K562 (cell line): ENCODE results near the gene PPP6C. TPM values are rescaled to one million over a fixed set of nuclear protein-coding genes. Genes with fewer than 3 reads are reported as not detected.
A peak's percentile ranks its signal among the peaks of the same experiment; 100 is the strongest.

Source experiments
- ERF ChIP-seq: fragments of 450-650 bp; formaldehyde crosslinking; IDR thresholded peaks from 2 replicates; pipeline ENCODE4 v1.4.0; 2020; ENCODE audit warnings: mild to moderate bottlenecking, mixed read lengths
- ESRRA ChIP-seq: fragments of 450-650 bp; IDR thresholded peaks from 2 replicates; pipeline ENCODE4 v1.6.1; 2014; ENCODE audit warnings: low read depth, mild to moderate bottlenecking, moderate library complexity, borderline replicate concordance
- FOSL1 ChIP-seq: fragments of 200-800 bp; sonication (Bioruptor generic); conservative IDR thresholded peaks from 2 replicates; pipeline ENCODE4 v1.6.1; 2016; ENCODE audit warnings: missing genetic modification characterization, missing compliant biosample characterization
- JUND ChIP-seq, 2 experiments: IDR thresholded peaks; 2 replicates in 1 of 2; 3 replicates in 1 of 2; pipeline ENCODE4 v1.6.1; 2011; ENCODE audit warnings: borderline replicate concordance in 2 of 2, low read depth in 2 of 2, low read length in 2 of 2, improper control_type of control experiment in 1 of 2, missing biosample characterization in 1 of 2, missing genetic modification characterization in 1 of 2, missing genetic modification reagents in 1 of 2
- MTA3 ChIP-seq: fragments of 450-650 bp; formaldehyde crosslinking; IDR thresholded peaks from 2 replicates; pipeline ENCODE4 v1.6.1; 2017; ENCODE audit warnings: mild to moderate bottlenecking, borderline replicate concordance
- MYC ChIP-seq, 2 experiments: fragments of 250-450 bp in 1 of 2; sonication (Bioruptor Pico) in 1 of 2; IDR thresholded peaks; 2 replicates each; pipeline versions ENCODE4 v1.5.1 to v1.6.1; 2012 to 2021; ENCODE audit warnings: low read depth in 2 of 2, borderline replicate concordance in 1 of 2, improper control_type of control experiment in 1 of 2, low read length in 1 of 2, mild to moderate bottlenecking in 1 of 2, moderate library complexity in 1 of 2
- RAD51 ChIP-seq: fragments of 450-650 bp; IDR thresholded peaks from 2 replicates; pipeline ENCODE4 v1.7.1; 2016; ENCODE audit warnings: low read depth, mild to moderate bottlenecking, borderline replicate concordance
- RBM39 ChIP-seq: fragments of 200-400 bp; formaldehyde crosslinking; optimal IDR thresholded peaks from 2 replicates; pipeline ENCODE3; 2018; ENCODE audit warnings: low read depth, low read length
- SPI1 ChIP-seq: IDR thresholded peaks from 2 replicates; pipeline ENCODE4 v1.6.1; 2011; ENCODE audit warnings: low read depth, low read length, control low read depth, borderline replicate concordance
- SRSF3 ChIP-seq: fragments of 200-400 bp; formaldehyde crosslinking; IDR thresholded peaks from 2 replicates; pipeline ENCODE4 v1.6.1; 2016; ENCODE audit warnings: mild to moderate bottlenecking, low read length, moderate library complexity; ENCODE audit not compliant: insufficient read depth
- polyA plus RNA-seq, 8 experiments: library from polyadenylated mRNA; depleted of rRNA in 4 of 8; stranded (reverse) in 5 of 8; unstranded in 3 of 8; fragments of >200 nt; fragmentation: Nextera tagmentation in 2 of 8; fragmentation: Illumina TruSeq in 1 of 8; extraction: Ambion mirVana in 2 of 8; extraction: Trizol in 1 of 8; gene quantifications; 2 replicates each; pipeline versions ENCODE4 v1.2.1 to v1.2.3, GENCODE V29; 2011 to 2014; ENCODE audit warnings: inconsistent platforms in 1 of 8, missing spikeins in 1 of 8
- total RNA-seq, 7 experiments: library from RNA; depleted of rRNA in 6 of 7; stranded (reverse); fragments of >200 nt in 6 of 7; fragmentation: Illumina TruSeq in 2 of 7; extraction: Trizol in 2 of 7; gene quantifications; 2 replicates each; pipeline versions ENCODE4 v1.2.1 to v1.2.3, GENCODE V29; 2011 to 2021; ENCODE audit warnings: low replicate concordance in 1 of 7
- TF ChIP-seq, protein P1 (sequence below), 2 experiments: fragments of 450-650 bp; formaldehyde crosslinking in 1 of 2; IDR thresholded peaks; 2 replicates each; pipeline versions ENCODE4 v1.4.0 to v1.6.1; 2014 to 2020; ENCODE audit warnings: mild to moderate bottlenecking in 2 of 2, borderline replicate concordance in 1 of 2, low read depth in 1 of 2
- TF ChIP-seq, protein P2 (sequence below): sonication (generic); formaldehyde crosslinking; IDR thresholded peaks from 2 replicates; pipeline ENCODE4 v1.9.0; 2022; ENCODE audit warnings: mild to moderate bottlenecking, missing genetic modification reagents
- TF ChIP-seq, protein P3 (sequence below): fragments of 200-800 bp; sonication (Bioruptor generic); IDR thresholded peaks from 2 replicates; pipeline ENCODE4 v1.6.1; 2017; ENCODE audit warnings: missing genetic modification characterization, missing compliant biosample characterization
- TF ChIP-seq, protein P4 (sequence below): sonication (generic); formaldehyde crosslinking; IDR thresholded peaks from 2 replicates; pipeline ENCODE4 v1.8.0; 2022; ENCODE audit warnings: missing genetic modification reagents, mild to moderate bottlenecking, moderate library complexity, borderline replicate concordance

The PPP6C gene
- total and polyA plus RNA-seq, 9 of the 15 experiments (the other 6 are each of a cell fraction or from before 2014, with no cell fraction given), result 18.8 to 44.8 (median 38.3) TPM

DNA sequence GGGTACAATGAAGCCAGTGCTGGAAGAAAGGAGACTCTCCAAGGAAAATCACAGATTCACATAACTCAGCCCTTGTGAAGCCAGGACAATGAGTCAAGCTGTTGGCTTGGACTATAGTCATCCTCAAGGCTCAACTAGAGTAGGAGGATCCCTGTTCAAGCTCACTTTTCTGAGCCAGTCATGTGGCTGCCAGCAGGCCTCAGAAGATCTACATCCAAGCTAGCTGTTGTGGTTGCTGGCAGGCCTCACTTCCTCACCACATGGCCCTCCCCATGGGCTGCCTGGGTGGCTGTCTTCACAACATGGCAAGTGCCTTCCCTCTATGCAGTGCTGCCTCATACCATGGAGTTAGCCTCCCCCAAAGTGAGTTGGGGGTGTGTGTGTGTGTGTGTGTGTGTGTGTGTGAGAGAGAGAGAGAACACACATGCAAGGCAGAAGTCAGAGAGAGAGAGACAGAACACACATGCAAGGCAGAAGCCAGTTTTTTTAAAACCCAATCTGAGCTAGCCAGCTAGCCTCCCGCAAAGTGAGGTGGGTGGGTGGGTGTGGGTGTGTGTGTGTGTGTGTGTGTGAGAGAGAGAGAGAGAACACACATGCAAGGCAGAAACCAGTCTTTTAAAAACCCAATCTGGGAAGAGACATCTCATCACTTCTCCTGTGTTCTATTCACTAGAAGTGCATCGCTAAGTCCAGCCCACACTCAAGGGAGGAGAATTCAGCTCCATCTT, 63.4 kb downstream of the PPP6C start (continued):
- TF ChIP-seq, protein P1, sequence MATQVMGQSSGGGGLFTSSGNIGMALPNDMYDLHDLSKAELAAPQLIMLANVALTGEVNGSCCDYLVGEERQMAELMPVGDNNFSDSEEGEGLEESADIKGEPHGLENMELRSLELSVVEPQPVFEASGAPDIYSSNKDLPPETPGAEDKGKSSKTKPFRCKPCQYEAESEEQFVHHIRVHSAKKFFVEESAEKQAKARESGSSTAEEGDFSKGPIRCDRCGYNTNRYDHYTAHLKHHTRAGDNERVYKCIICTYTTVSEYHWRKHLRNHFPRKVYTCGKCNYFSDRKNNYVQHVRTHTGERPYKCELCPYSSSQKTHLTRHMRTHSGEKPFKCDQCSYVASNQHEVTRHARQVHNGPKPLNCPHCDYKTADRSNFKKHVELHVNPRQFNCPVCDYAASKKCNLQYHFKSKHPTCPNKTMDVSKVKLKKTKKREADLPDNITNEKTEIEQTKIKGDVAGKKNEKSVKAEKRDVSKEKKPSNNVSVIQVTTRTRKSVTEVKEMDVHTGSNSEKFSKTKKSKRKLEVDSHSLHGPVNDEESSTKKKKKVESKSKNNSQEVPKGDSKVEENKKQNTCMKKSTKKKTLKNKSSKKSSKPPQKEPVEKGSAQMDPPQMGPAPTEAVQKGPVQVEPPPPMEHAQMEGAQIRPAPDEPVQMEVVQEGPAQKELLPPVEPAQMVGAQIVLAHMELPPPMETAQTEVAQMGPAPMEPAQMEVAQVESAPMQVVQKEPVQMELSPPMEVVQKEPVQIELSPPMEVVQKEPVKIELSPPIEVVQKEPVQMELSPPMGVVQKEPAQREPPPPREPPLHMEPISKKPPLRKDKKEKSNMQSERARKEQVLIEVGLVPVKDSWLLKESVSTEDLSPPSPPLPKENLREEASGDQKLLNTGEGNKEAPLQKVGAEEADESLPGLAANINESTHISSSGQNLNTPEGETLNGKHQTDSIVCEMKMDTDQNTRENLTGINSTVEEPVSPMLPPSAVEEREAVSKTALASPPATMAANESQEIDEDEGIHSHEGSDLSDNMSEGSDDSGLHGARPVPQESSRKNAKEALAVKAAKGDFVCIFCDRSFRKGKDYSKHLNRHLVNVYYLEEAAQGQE (IDR thresholded peaks at IDR 0.05; ENCODE audit: borderline replicate concordance), result no peak
- TF ChIP-seq, protein P1 (CRISPR knock-in tag; IDR thresholded peaks at IDR 0.05; ENCODE audit: low read depth), result no peak
- TF ChIP-seq, protein P2, sequence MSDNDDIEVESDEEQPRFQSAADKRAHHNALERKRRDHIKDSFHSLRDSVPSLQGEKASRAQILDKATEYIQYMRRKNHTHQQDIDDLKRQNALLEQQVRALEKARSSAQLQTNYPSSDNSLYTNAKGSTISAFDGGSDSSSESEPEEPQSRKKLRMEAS (CRISPR knock-in tag), result peak; percentile 90
- TF ChIP-seq RAD51, result peak; percentile 47; the same call in 1 of the 2 replicates
- no peak for TF ChIP-seq RBM39
- TF ChIP-seq, protein P3, sequence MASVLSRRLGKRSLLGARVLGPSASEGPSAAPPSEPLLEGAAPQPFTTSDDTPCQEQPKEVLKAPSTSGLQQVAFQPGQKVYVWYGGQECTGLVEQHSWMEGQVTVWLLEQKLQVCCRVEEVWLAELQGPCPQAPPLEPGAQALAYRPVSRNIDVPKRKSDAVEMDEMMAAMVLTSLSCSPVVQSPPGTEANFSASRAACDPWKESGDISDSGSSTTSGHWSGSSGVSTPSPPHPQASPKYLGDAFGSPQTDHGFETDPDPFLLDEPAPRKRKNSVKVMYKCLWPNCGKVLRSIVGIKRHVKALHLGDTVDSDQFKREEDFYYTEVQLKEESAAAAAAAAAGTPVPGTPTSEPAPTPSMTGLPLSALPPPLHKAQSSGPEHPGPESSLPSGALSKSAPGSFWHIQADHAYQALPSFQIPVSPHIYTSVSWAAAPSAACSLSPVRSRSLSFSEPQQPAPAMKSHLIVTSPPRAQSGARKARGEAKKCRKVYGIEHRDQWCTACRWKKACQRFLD (CRISPR knock-in tag), result peak; percentile 83
- peak; percentile 72; the same call in 1 of the 2 replicates for TF ChIP-seq SPI1
- TF ChIP-seq, protein P4, sequence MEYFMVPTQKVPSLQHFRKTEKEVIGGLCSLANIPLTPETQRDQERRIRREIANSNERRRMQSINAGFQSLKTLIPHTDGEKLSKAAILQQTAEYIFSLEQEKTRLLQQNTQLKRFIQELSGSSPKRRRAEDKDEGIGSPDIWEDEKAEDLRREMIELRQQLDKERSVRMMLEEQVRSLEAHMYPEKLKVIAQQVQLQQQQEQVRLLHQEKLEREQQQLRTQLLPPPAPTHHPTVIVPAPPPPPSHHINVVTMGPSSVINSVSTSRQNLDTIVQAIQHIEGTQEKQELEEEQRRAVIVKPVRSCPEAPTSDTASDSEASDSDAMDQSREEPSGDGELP (CRISPR knock-in tag), result peak; percentile 60; the same call in 1 of the 2 replicates
- TF ChIP-seq FOSL1 (tag), result peak; percentile 56
- TF ChIP-seq JUND (IDR thresholded peaks at IDR 0.05; ENCODE audit: borderline replicate concordance, low read depth, low read length), result 0 out of 2 replicates have a peak, but pooled peaks have one; percentile 4
- TF ChIP-seq JUND (tag; IDR thresholded peaks at IDR 0.05; ENCODE audit: borderline replicate concordance, low read depth, low read length), result no peak; the same call in 2 of the 3 replicates
- TF ChIP-seq MYC (IDR thresholded peaks at IDR 0.05; ENCODE audit: low read depth, low read length), result peak; percentile 49; the same call in 1 of the 2 replicates
- TF ChIP-seq MYC (CRISPR knock-in tag; IDR thresholded peaks at IDR 0.05; ENCODE audit: borderline replicate concordance, low read depth), result no peak
- TF ChIP-seq MTA3, result no peak
- peak; percentile 33; the same call in 1 of the 2 replicates for TF ChIP-seq ESRRA
- no peak for TF ChIP-seq ERF (CRISPR knock-in tag)
- TF ChIP-seq SRSF3, result no peak
